HG03460 (cell line): ENCODE data around the gene PLCG2.

Source experiments
- ATAC-seq: cut with Tn5 transposase; IDR thresholded peaks from one replicate; pipeline ENCODE4 v1.9.1; 2021; ENCODE audit not compliant: unreplicated experiment

The PLCG2 gene

GRCh38 chr16:81814751-81815428, 35.8 kb downstream of the PLCG2 start:
- ATAC-seq = no peak

- ATAC-seq = no peak
Measured at GRCh38 chr16:81815429-81815766, 36.3 kb downstream of the PLCG2 start.

- ATAC-seq = no peak
Measured at GRCh38 chr16:81816351-81816750, 37.3 kb downstream of the PLCG2 start.

GRCh38 chr16:81816793-81817210, 37.7 kb downstream of the PLCG2 start:
- no peak for ATAC-seq

- ATAC-seq = no peak
Measured at GRCh38 chr16:81817296-81817695, 38.2 kb downstream of the PLCG2 start.

- peak; percentile 41 for ATAC-seq
Measured at GRCh38 chr16:81817789-81818567, 38.9 kb downstream of the PLCG2 start.

GRCh38 chr16:81818568-81818896, 39.4 kb downstream of the PLCG2 start:
- ATAC-seq = no peak

GRCh38 chr16:81818905-81819304, 39.8 kb downstream of the PLCG2 start:
- no peak for ATAC-seq

GRCh38 chr16:81821436-81822128, 42.5 kb downstream of the PLCG2 start:
- peak; percentile 48 for ATAC-seq

GRCh38 chr16:81823111-81823510, 44.0 kb downstream of the PLCG2 start:
- peak; percentile 54 for ATAC-seq

- ATAC-seq = no peak
Measured at GRCh38 chr16:81823734-81824133, 44.6 kb downstream of the PLCG2 start.

GRCh38 chr16:81826523-81826922, 47.4 kb downstream of the PLCG2 start:
- no peak for ATAC-seq

GRCh38 chr16:81830845-81831540, 51.9 kb downstream of the PLCG2 start:
- peak; percentile 6 for ATAC-seq

GRCh38 chr16:81831722-81832126, 52.6 kb downstream of the PLCG2 start:
- ATAC-seq = peak; percentile 65

- ATAC-seq = no peak
Measured at GRCh38 chr16:81832801-81833547, 53.9 kb downstream of the PLCG2 start.

GRCh38 chr16:81833751-81834150, 54.7 kb downstream of the PLCG2 start:
- no peak for ATAC-seq

- ATAC-seq = no peak
Measured at GRCh38 chr16:81834868-81835267, 55.8 kb downstream of the PLCG2 start.

GRCh38 chr16:81836279-81837054, 57.4 kb downstream of the PLCG2 start:
- peak; percentile 71 for ATAC-seq

GRCh38 chr16:81837312-81837751, 58.2 kb downstream of the PLCG2 start:
- peak; percentile 26 for ATAC-seq

- peak; percentile 38 for ATAC-seq
Measured at GRCh38 chr16:81838794-81839193, 59.7 kb downstream of the PLCG2 start.
